CD4-positive, alpha-beta memory T cell (primary cell): ENCODE data around the gene SND1. TPM values are rescaled to one million over a fixed set of nuclear protein-coding genes. Genes with fewer than 3 reads are reported as not detected.

Source experiments
- CTCF ChIA-PET: fragments of 350-600 bp; sonication (Branson Sonifier 250); formaldehyde crosslinking; loops from one replicate; lab custom pipeline; 2021; ENCODE audit warnings: inconsistent platforms; ENCODE audit not compliant: partially characterized antibody; lab: Charles Lee
- POLR2A ChIA-PET: fragments of 350-600 bp; sonication (Branson Sonifier 250); formaldehyde crosslinking; loops from one replicate; lab custom pipeline; 2021; ENCODE audit not compliant: partially characterized antibody; lab: Charles Lee
- DNase-seq, 5 donors: peaks; one replicate each; pipeline versions ENCODE4 v3.0.0 to v3.0.0-alpha.2; 2020 to 2022; ENCODE audit warnings: mixed read lengths in 1 of 5
- H3K27ac ChIP-seq: one replicate; pipeline ENCODE4 v1.7.0; 2013; ENCODE audit warnings: low read depth, low read length
- H3K27me3 ChIP-seq: 2 replicates; pipeline ENCODE4 v1.7.0; 2013; ENCODE audit warnings: mild to moderate bottlenecking, low read length, moderate library complexity; ENCODE audit not compliant: insufficient read depth
- H3K36me3 ChIP-seq: 2 replicates; pipeline ENCODE4 v1.7.0; 2013; ENCODE audit warnings: mild to moderate bottlenecking, low read length, moderate library complexity; ENCODE audit not compliant: insufficient read depth
- H3K4me1 ChIP-seq: 2 replicates; pipeline ENCODE4 v1.7.0; 2013; ENCODE audit warnings: mild to moderate bottlenecking, low read length, moderate library complexity; ENCODE audit not compliant: insufficient read depth
- H3K4me3 ChIP-seq, 2 donors: one replicate each; pipeline ENCODE4 v1.7.0; 2013; ENCODE audit warnings: low read length in 2 of 2, mild to moderate bottlenecking in 1 of 2
- H3K9me3 ChIP-seq, 2 donors: one replicate each; pipeline ENCODE4 v1.7.0; 2013; ENCODE audit warnings: low read length in 2 of 2, control low read depth in 1 of 2; ENCODE audit not compliant: control insufficient read depth in 1 of 2
- H3K27ac Mint-ChIP-seq, 7 donors: one replicate each; pipeline ENCODE4 v1.8.0; 2020 to 2021; ENCODE audit warnings: mixed read lengths in 7 of 7, mild to moderate bottlenecking in 6 of 7, inconsistent platforms in 3 of 7, moderate library complexity in 3 of 7
- H3K27me3 Mint-ChIP-seq, 2 donors: one replicate each; pipeline ENCODE4 v1.8.0; 2020 to 2021; ENCODE audit warnings: mixed read lengths in 2 of 2
- H3K36me3 Mint-ChIP-seq, 2 donors: one replicate each; pipeline ENCODE4 v1.8.0; 2020 to 2021; ENCODE audit warnings: mixed read lengths in 2 of 2, inconsistent platforms in 1 of 2, mild to moderate bottlenecking in 1 of 2
- H3K4me1 Mint-ChIP-seq, 4 donors: one replicate each; pipeline ENCODE4 v1.8.0; 2020 to 2021; ENCODE audit warnings: mixed read lengths in 4 of 4, mild to moderate bottlenecking in 1 of 4
- H3K4me3 Mint-ChIP-seq, 8 donors: one replicate each; pipeline ENCODE4 v1.8.0; 2020 to 2021; ENCODE audit warnings: mixed read lengths in 8 of 8, mild to moderate bottlenecking in 7 of 8, moderate library complexity in 6 of 8, inconsistent platforms in 3 of 8
- H3K9me3 Mint-ChIP-seq, 8 donors: one replicate each; pipeline ENCODE4 v1.8.0; 2020 to 2021; ENCODE audit warnings: mixed read lengths in 8 of 8, mild to moderate bottlenecking in 5 of 8, inconsistent platforms in 3 of 8, moderate library complexity in 1 of 8
- intact Hi-C: fragments of 100-400 bp; cut with micrococcal nuclease; formaldehyde crosslinking; loops from one replicate; pipeline ENCODE4 v1.15.1; 2023
- polyA plus RNA-seq, 2 donors: library from polyadenylated mRNA; unstranded; fragments of 300-500 nt; fragmentation: Illumina TruSeq; gene quantifications; one replicate each; pipeline ENCODE4 v1.2.3, GENCODE V29; 2021
- total RNA-seq, 2 experiments: library from RNA; stranded (reverse); gene quantifications; one replicate each; pipeline ENCODE4 v1.2.3, GENCODE V29; 2021

The SND1 gene
- total and polyA plus RNA-seq, 4 experiments from 2014 or later, result 119 to 223 (median 171) TPM

GRCh38 chr7:128000854-128001265 is 348.9 kb downstream of the SND1 start:
- Histone ChIP-seq H3K4me1 (peaks cover 18% of the 10 kb centered on the region), H3K36me3 (peaks cover 4% of the 10 kb centered on the region), H3K9me3 (no peaks in the 10 kb centered on the region), H3K27me3 (no peaks in the 10 kb centered on the region), H3K27ac (no peak overlapping the region), H3K4me3 (no peak overlapping the region)
- intact Hi-C loops, result no loop called here
- Mint-ChIP-seq H3K4me3 (no peak overlapping the region), H3K27me3 (no peaks in the 10 kb centered on the region), H3K36me3 (peaks cover 33 to 41% of the 10 kb centered on the region in 2 donors), H3K27ac (peak overlapping the region in 1 of 7 donors; percentile 39), H3K9me3 (no peaks in the 10 kb centered on the region), H3K4me1 (peaks cover 26 to 32% (median 28%) of the 10 kb centered on the region in 4 donors)
- ChIA-PET CTCF (no interaction called here), POLR2A (no interaction called here)
- DNase-seq, result no peak

DNA sequence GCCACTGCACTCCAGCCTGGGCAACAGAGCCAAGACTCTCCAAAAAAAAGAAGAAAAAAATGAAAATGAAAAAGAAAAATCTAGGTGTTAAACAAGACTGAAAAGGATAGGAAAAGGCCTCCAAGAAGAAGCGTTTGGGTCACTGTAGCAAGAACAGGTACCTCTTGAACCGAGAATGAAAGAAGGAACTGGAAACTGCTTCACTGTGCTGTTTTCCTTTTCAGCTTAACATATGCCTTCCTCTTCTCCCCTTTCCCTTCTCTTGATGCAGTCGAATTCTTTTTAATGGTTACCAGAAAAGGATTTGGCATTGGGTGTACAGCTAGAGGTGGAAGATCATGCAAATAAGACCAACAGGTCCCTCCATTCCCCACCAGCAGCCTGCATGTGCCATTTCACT is 351.2 kb downstream of the SND1 start:
- H3K9me3 Mint-ChIP-seq, result no peaks in the 10 kb centered on the region
- H3K27me3 Mint-ChIP-seq, result no peaks in the 10 kb centered on the region
- H3K4me1 Mint-ChIP-seq, result peaks cover 24 to 32% (median 28%) of the 10 kb centered on the region in 4 donors
- DNase-seq, result no peak
- ChIA-PET POLR2A (no interaction called here), CTCF (no interaction called here)
- intact Hi-C loops, result no loop called here
- no peak overlapping the region for H3K27ac ChIP-seq
- no peak overlapping the region for H3K4me3 ChIP-seq
- no peaks in the 10 kb centered on the region for H3K9me3 ChIP-seq
- H3K36me3 Mint-ChIP-seq, result peaks cover 19 to 33% of the 10 kb centered on the region in 2 donors
- H3K27me3 ChIP-seq, result no peaks in the 10 kb centered on the region
- no peaks in the 10 kb centered on the region for H3K36me3 ChIP-seq
- peak overlapping the region in 2 of 7 donors; percentile 51 to 88 for H3K27ac Mint-ChIP-seq
- H3K4me1 ChIP-seq, result peaks cover 18% of the 10 kb centered on the region
- H3K4me3 Mint-ChIP-seq, result no peak overlapping the region

GRCh38 chr7:128003787-128004186 is 351.8 kb downstream of the SND1 start:
- peak in 1 of 5 donors; percentile 24 for DNase-seq
- H3K4me3 ChIP-seq, result no peak overlapping the region
- ChIA-PET CTCF (no interaction called here), POLR2A (no interaction called here)
- H3K4me1 Mint-ChIP-seq, result peaks cover 23 to 32% (median 28%) of the 10 kb centered on the region in 4 donors
- no peak overlapping the region for H3K27ac ChIP-seq
- no peaks in the 10 kb centered on the region for H3K9me3 Mint-ChIP-seq
- H3K9me3 ChIP-seq, result no peaks in the 10 kb centered on the region
- H3K4me3 Mint-ChIP-seq, result peak overlapping the region in 2 of 8 donors; percentile 12 to 46
- no peaks in the 10 kb centered on the region for H3K36me3 ChIP-seq
- peak overlapping the region in 3 of 7 donors; percentile 11 to 77 (median 67) for H3K27ac Mint-ChIP-seq
- no peaks in the 10 kb centered on the region for H3K27me3 Mint-ChIP-seq
- H3K27me3 ChIP-seq, result no peaks in the 10 kb centered on the region
- intact Hi-C loops, result no loop called here
- H3K36me3 Mint-ChIP-seq, result peaks cover 18 to 30% of the 10 kb centered on the region in 2 donors
- peaks cover 18% of the 10 kb centered on the region for H3K4me1 ChIP-seq

GRCh38 chr7:128004623-128005022 is 352.6 kb downstream of the SND1 start:
- POLR2A ChIA-PET, result no interaction called here
- CTCF ChIA-PET, result interaction anchor here (1.5 kb wide), 1 partner anchor 12 kb away, joined by 3 read pairs; no protein-coding TSS in a partner anchor

GRCh38 chr7:128005117-128005516 is 353.1 kb downstream of the SND1 start:
- POLR2A ChIA-PET, result no interaction called here
- no peaks in the 10 kb centered on the region for H3K27me3 Mint-ChIP-seq
- CTCF ChIA-PET, result interaction anchor here (1.1 to 1.5 kb wide), 3 partner anchors 9 to 297 kb away, joined by 3 to 4 read pairs (median 3); no protein-coding TSS in a partner anchor
- intact Hi-C loops, result no loop called here
- no peaks in the 10 kb centered on the region for H3K27me3 ChIP-seq
- no peak for DNase-seq
- H3K27ac Mint-ChIP-seq, result peak overlapping the region in 2 of 7 donors; percentile 35 to 66
- H3K4me1 Mint-ChIP-seq, result peaks cover 18 to 32% (median 28%) of the 10 kb centered on the region in 4 donors
- no peaks in the 10 kb centered on the region for H3K36me3 ChIP-seq
- H3K36me3 Mint-ChIP-seq, result peaks cover 20 to 27% of the 10 kb centered on the region in 2 donors
- no peak overlapping the region for H3K4me3 ChIP-seq
- H3K4me3 Mint-ChIP-seq, result no peak overlapping the region
- no peak overlapping the region for H3K27ac ChIP-seq
- no peaks in the 10 kb centered on the region for H3K9me3 Mint-ChIP-seq
- H3K9me3 ChIP-seq, result no peaks in the 10 kb centered on the region
- peaks cover 18% of the 10 kb centered on the region for H3K4me1 ChIP-seq

More at GRCh38 chr7:128004623-128005022, 352.6 kb downstream of the SND1 start:
- intact Hi-C loops, result no loop called here
- Histone ChIP-seq H3K4me3 (no peak overlapping the region), H3K36me3 (no peaks in the 10 kb centered on the region), H3K27ac (no peak overlapping the region), H3K9me3 (no peaks in the 10 kb centered on the region), H3K27me3 (no peaks in the 10 kb centered on the region), H3K4me1 (peaks cover 18% of the 10 kb centered on the region)
- Mint-ChIP-seq H3K27me3 (no peaks in the 10 kb centered on the region), H3K36me3 (peaks cover 20 to 27% of the 10 kb centered on the region in 2 donors), H3K4me3 (no peak overlapping the region), H3K4me1 (peaks cover 18 to 32% (median 28%) of the 10 kb centered on the region in 4 donors), H3K27ac (no peak overlapping the region), H3K9me3 (no peaks in the 10 kb centered on the region)
- DNase-seq, result no peak

GRCh38 chr7:128005759-128006159 is 353.8 kb downstream of the SND1 start:
- Mint-ChIP-seq H3K4me3 (no peak overlapping the region), H3K9me3 (no peaks in the 10 kb centered on the region), H3K36me3 (peaks cover 17 to 25% of the 10 kb centered on the region in 2 donors), H3K27ac (no peak overlapping the region), H3K27me3 (no peaks in the 10 kb centered on the region), H3K4me1 (peaks cover 16 to 31% (median 28%) of the 10 kb centered on the region in 4 donors)
- Histone ChIP-seq H3K36me3 (no peaks in the 10 kb centered on the region), H3K4me1 (peaks cover 18% of the 10 kb centered on the region), H3K9me3 (no peaks in the 10 kb centered on the region), H3K4me3 (no peak overlapping the region), H3K27ac (no peak overlapping the region), H3K27me3 (no peaks in the 10 kb centered on the region)
- ChIA-PET CTCF (interaction anchor here (1.1 to 1.5 kb wide), 3 partner anchors 8 to 297 kb away, joined by 3 to 4 read pairs (median 3); no protein-coding TSS in a partner anchor), POLR2A (no interaction called here)
- intact Hi-C loops, result no loop called here
- no peak for DNase-seq

- intact Hi-C loops, result no loop called here
- Histone ChIP-seq H3K4me1 (peaks cover 18% of the 10 kb centered on the region), H3K27ac (no peak overlapping the region), H3K9me3 (no peaks in the 10 kb centered on the region), H3K36me3 (no peaks in the 10 kb centered on the region), H3K4me3 (no peak overlapping the region), H3K27me3 (no peaks in the 10 kb centered on the region)
- Mint-ChIP-seq H3K4me3 (no peak overlapping the region), H3K9me3 (no peaks in the 10 kb centered on the region), H3K4me1 (peaks cover 14 to 29% (median 26%) of the 10 kb centered on the region in 4 donors), H3K27ac (no peak overlapping the region), H3K36me3 (peaks cover 20 to 22% of the 10 kb centered on the region in 2 donors), H3K27me3 (no peaks in the 10 kb centered on the region)
- POLR2A ChIA-PET, result no interaction called here
- no peak for DNase-seq
- CTCF ChIA-PET, result interaction anchor here (1.1 kb wide), 1 partner anchor 7 kb away, joined by 3 read pairs; no protein-coding TSS in a partner anchor
Measured at GRCh38 chr7:128006550-128007302, 354.7 kb downstream of the SND1 start.
